ENCODE data around the gene POLG2.

- TF ChIP-seq CTCF (conservative IDR thresholded peaks at IDR 0.05; ENCODE audit: low read depth, low read length) (no peak), EZH2 (IDR thresholded peaks at IDR 0.05; ENCODE audit: low read length, unreplicated experiment) (no peak)
Observed at GRCh38 chr17:64535357-64535756, 38.5 kb upstream of the POLG2 start.
